Gastrocnemius medialis (tissue), 4 donors: ENCODE results near the gene CD34.

Source experiments
- CTCF ChIP-seq, 5 experiments: fragments of 450-650 bp in 3 of 5; fragments of 200-600 bp in 2 of 5; sonication (generic) in 2 of 5; IDR thresholded peaks in 4 of 5; conservative IDR thresholded peaks in 1 of 5; 1 replicate in 4 of 5; 2 replicates in 1 of 5; pipeline ENCODE4 v1.5.1; 2016 to 2019; ENCODE audit warnings: antibody characterized with exemption in 5 of 5, mild to moderate bottlenecking in 3 of 5, moderate library complexity in 3 of 5
- POLR2A ChIP-seq, 2 donors: fragments of 450-650 bp; IDR thresholded peaks; one replicate each; pipeline ENCODE4 v1.6.1; 2017; ENCODE audit warnings: antibody characterized with exemption in 2 of 2, mild to moderate bottlenecking in 2 of 2, moderate library complexity in 2 of 2

- TF ChIP-seq CTCF (IDR thresholded peaks at IDR 0.05 in 4 of 5, conservative IDR thresholded peaks at IDR 0.05 in 1 of 5) (no peak), POLR2A (IDR thresholded peaks at IDR 0.05) (no peak)
Observed at GRCh38 chr1:207902566-207902965, 8.4 kb downstream of the CD34 start.
